Measurements from ENCODE around the gene FAM217B. TPM values are rescaled to one million over a fixed set of nuclear protein-coding genes. Genes with fewer than 3 reads are reported as not detected.

FAM217B gene
- total and polyA plus RNA-seq, 2 experiments from 2014 or later = 11.3 to 22.0 TPM

GRCh38 chr20:59944726-59945125 is 4.5 kb downstream of the FAM217B start:
- H3K27ac ChIP-seq = peak overlapping the region; percentile 66
- peaks cover 25% of the 10 kb centered on the region for H3K4me1 ChIP-seq (ENCODE audit: low read depth)

GRCh38 chr20:59945175-59945574 is 5.0 kb downstream of the FAM217B start:
- Histone ChIP-seq H3K27me3 (no peaks in the 10 kb centered on the region), H3K27ac (peak overlapping the region; percentile 66), H3K4me1 (ENCODE audit: low read depth) (peaks cover 25% of the 10 kb centered on the region), H3K4me3 (no peak overlapping the region), H3K36me3 (peaks cover 19% of the 10 kb centered on the region), H3K9me3 (ENCODE audit: low read depth) (no peaks in the 10 kb centered on the region)
- DNase-seq (ENCODE audit: low read depth in 1 of 2, low spot score in 1 of 2) = no peak
- TF ChIP-seq, protein P1, sequence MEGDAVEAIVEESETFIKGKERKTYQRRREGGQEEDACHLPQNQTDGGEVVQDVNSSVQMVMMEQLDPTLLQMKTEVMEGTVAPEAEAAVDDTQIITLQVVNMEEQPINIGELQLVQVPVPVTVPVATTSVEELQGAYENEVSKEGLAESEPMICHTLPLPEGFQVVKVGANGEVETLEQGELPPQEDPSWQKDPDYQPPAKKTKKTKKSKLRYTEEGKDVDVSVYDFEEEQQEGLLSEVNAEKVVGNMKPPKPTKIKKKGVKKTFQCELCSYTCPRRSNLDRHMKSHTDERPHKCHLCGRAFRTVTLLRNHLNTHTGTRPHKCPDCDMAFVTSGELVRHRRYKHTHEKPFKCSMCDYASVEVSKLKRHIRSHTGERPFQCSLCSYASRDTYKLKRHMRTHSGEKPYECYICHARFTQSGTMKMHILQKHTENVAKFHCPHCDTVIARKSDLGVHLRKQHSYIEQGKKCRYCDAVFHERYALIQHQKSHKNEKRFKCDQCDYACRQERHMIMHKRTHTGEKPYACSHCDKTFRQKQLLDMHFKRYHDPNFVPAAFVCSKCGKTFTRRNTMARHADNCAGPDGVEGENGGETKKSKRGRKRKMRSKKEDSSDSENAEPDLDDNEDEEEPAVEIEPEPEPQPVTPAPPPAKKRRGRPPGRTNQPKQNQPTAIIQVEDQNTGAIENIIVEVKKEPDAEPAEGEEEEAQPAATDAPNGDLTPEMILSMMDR (IDR thresholded peaks at IDR 0.05; ENCODE audit: low read depth, low read length) = no peak

More at GRCh38 chr20:59944726-59945125, 4.5 kb downstream of the FAM217B start:
- no peaks in the 10 kb centered on the region for H3K27me3 ChIP-seq
- no peak for DNase-seq (ENCODE audit: low read depth in 1 of 2, low spot score in 1 of 2)
- H3K36me3 ChIP-seq = peaks cover 19% of the 10 kb centered on the region
- no peaks in the 10 kb centered on the region for H3K9me3 ChIP-seq (ENCODE audit: low read depth)
- no peak overlapping the region for H3K4me3 ChIP-seq
- TF ChIP-seq, protein P1 (IDR thresholded peaks at IDR 0.05; ENCODE audit: low read depth, low read length) = no peak

DNA sequence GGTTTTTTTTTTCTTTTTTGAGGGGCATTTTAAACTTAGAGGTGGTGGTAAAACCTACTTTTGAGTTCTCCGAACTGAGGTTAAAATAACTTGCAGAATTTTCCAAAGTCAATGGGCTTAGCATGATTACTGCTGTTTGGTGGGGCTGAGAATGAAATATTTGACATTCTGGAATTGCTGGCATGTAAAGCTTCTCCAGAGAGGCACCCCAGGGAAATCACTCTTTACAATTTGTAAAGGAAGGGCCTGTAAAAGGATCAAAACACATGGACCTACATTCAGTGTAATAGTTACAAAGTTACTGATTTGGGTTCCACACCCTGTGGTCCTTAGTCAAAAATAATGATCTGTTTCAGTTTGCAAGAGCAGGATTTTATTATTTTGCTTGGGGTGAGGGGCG is 5.5 kb downstream of the FAM217B start:
- H3K4me1 ChIP-seq (ENCODE audit: low read depth) = peaks cover 25% of the 10 kb centered on the region
- H3K27me3 ChIP-seq = no peaks in the 10 kb centered on the region
- DNase-seq (ENCODE audit: low read depth in 1 of 2, low spot score in 1 of 2) = no peak
- TF ChIP-seq, protein P1 (IDR thresholded peaks at IDR 0.05; ENCODE audit: low read depth, low read length) = no peak
- no peak overlapping the region for H3K4me3 ChIP-seq
- no peaks in the 10 kb centered on the region for H3K9me3 ChIP-seq (ENCODE audit: low read depth)
- H3K36me3 ChIP-seq = peaks cover 19% of the 10 kb centered on the region
- H3K27ac ChIP-seq = peak overlapping the region; percentile 66

- no peak for DNase-seq (ENCODE audit: low read depth in 1 of 2, low spot score in 1 of 2)
- TF ChIP-seq, protein P1 (IDR thresholded peaks at IDR 0.05; ENCODE audit: low read depth, low read length) = no peak
- peaks cover 19% of the 10 kb centered on the region for H3K36me3 ChIP-seq
These were observed 7.2 kb downstream of the FAM217B start for GRCh38 chr20:59947376-59947775.

DNA sequence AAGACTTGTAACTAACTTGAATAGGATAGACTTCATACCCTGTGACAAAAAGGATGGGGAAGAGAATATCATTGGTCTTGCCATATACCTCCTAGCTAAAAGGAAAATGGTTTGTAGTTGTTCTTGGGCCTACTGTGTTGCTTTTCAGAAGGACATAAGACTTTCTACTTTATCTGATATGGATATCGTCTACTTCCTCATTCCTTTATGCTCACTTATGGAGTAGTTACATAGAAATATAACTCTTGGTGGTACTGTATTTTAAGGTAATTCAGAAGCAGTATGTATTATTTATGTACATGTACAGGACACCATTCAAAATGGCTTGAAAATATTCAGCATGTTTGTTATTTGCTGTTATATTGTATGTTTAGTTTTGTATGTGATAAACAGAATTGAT is 8.0 kb downstream of the FAM217B start:
- TF ChIP-seq, protein P1 (IDR thresholded peaks at IDR 0.05; ENCODE audit: low read depth, low read length) = no peak
- no peak for DNase-seq (ENCODE audit: low read depth in 1 of 2, low spot score in 1 of 2)
- no peaks in the 10 kb centered on the region for H3K9me3 ChIP-seq (ENCODE audit: low read depth)
- no peak overlapping the region for H3K4me3 ChIP-seq
- H3K27ac ChIP-seq = no peak overlapping the region
- H3K36me3 ChIP-seq = peaks cover 15% of the 10 kb centered on the region
- H3K4me1 ChIP-seq (ENCODE audit: low read depth) = peaks cover 15% of the 10 kb centered on the region
- H3K27me3 ChIP-seq = no peaks in the 10 kb centered on the region

More at GRCh38 chr20:59947376-59947775, 7.2 kb downstream of the FAM217B start:
- Histone ChIP-seq H3K27ac (no peak overlapping the region), H3K9me3 (ENCODE audit: low read depth) (no peaks in the 10 kb centered on the region), H3K4me1 (ENCODE audit: low read depth) (peaks cover 15% of the 10 kb centered on the region), H3K27me3 (no peaks in the 10 kb centered on the region), H3K4me3 (no peak overlapping the region)

All from cardiac muscle cell (in vitro differentiated cells and primary cell).